GM18951 (cell line): Measurements from ENCODE around the gene SUGP2.

Experiments used
- POLR2A ChIP-seq: IDR thresholded peaks from 4 replicates; pipeline ENCODE4 v1.6.1; 2011; ENCODE audit warnings: mild to moderate bottlenecking; ENCODE audit not compliant: insufficient read length, insufficient read depth; ENCODE audit errors: extremely low read depth
- in situ Hi-C: fragments of 300-500 bp; cut with MboI; formaldehyde crosslinking; loops from one replicate; pipeline ENCODE4 v1.12.0; 2022; ENCODE audit warnings: low sequenced_read_pairs, mixed read lengths, inconsistent platforms; ENCODE audit not compliant: unreplicated experiment

SUGP2 gene

GRCh38 chr19:19054315-19054938, 21.1 kb upstream of the SUGP2 start:
- no peak for TF ChIP-seq POLR2A
- in situ Hi-C loops, result no loop called here

GRCh38 chr19:19053508-19054314, 20.4 kb upstream of the SUGP2 start:
- no peak for TF ChIP-seq POLR2A
- in situ Hi-C loops, result no loop called here

- in situ Hi-C loops, result no loop called here
- no peak for TF ChIP-seq POLR2A
These were observed 19.6 kb upstream of the SUGP2 start for GRCh38 chr19:19052921-19053320.

- TF ChIP-seq POLR2A, result no peak
- in situ Hi-C loops, result no loop called here
These were observed 18.3 kb upstream of the SUGP2 start for GRCh38 chr19:19051478-19052213.

GRCh38 chr19:19050731-19051130, 17.4 kb upstream of the SUGP2 start:
- TF ChIP-seq POLR2A, result no peak
- in situ Hi-C loops, result no loop called here

- no peak for TF ChIP-seq POLR2A
- in situ Hi-C loops, result no loop called here
These were observed 16.8 kb upstream of the SUGP2 start for GRCh38 chr19:19050104-19050503.

GRCh38 chr19:19049406-19049805, 16.1 kb upstream of the SUGP2 start:
- no peak for TF ChIP-seq POLR2A
- in situ Hi-C loops, result no loop called here

- in situ Hi-C loops, result no loop called here
- TF ChIP-seq POLR2A, result no peak
These were observed 10.6 kb upstream of the SUGP2 start for GRCh38 chr19:19043881-19044280.

- in situ Hi-C loops, result no loop called here
- TF ChIP-seq POLR2A, result no peak
These were observed 10.2 kb upstream of the SUGP2 start for GRCh38 chr19:19043481-19043880.

- no peak for TF ChIP-seq POLR2A
These were observed 9.5 kb upstream of the SUGP2 start for GRCh38 chr19:19042732-19043280.

GRCh38 chr19:19040417-19040816, 7.1 kb upstream of the SUGP2 start:
- in situ Hi-C loops, result no loop called here
- no peak for TF ChIP-seq POLR2A

More at GRCh38 chr19:19042732-19043280, 9.5 kb upstream of the SUGP2 start:
- in situ Hi-C loops, result no loop called here

GRCh38 chr19:19039901-19040300, 6.6 kb upstream of the SUGP2 start:
- no peak for TF ChIP-seq POLR2A
- in situ Hi-C loops, result no loop called here

- in situ Hi-C loops, result no loop called here
- TF ChIP-seq POLR2A, result no peak
These were observed 897 bp upstream of the SUGP2 start for GRCh38 chr19:19034204-19034624.
